ENCODE data around the gene VAX1. TPM values are rescaled to one million over a fixed set of nuclear protein-coding genes. Genes with fewer than 3 reads are reported as not detected.

VAX1 gene
- total RNA-seq, 1 experiment from 2014 or later: not detected

- H3K4me1 ChIP-seq (ENCODE audit: insufficient read depth, low read length): no peaks in the 10 kb centered on the region
- H2AK5ac ChIP-seq (ENCODE audit: insufficient read length, low read length): no peak overlapping the region
- H2BK20ac ChIP-seq (ENCODE audit: low read depth, low read length, poor library complexity, severe bottlenecking): no peak overlapping the region
- H4K20me1 ChIP-seq (ENCODE audit: control insufficient read depth, insufficient read depth, insufficient read length): no peaks in the 10 kb centered on the region
- H3K23ac ChIP-seq (ENCODE audit: insufficient read length, low read depth, low read length): no peak overlapping the region
- no peak overlapping the region for H4K8ac ChIP-seq (replicated peaks; ENCODE audit: insufficient read length, low read depth, low read length)
- TF ChIP-seq CTCF (conservative IDR thresholded peaks at IDR 0.05): no peak
- peak; percentile 42 for DNase-seq
- no peak overlapping the region for H3K9ac ChIP-seq (ENCODE audit: extremely low read depth, insufficient read length, low read length)
- Mint-ChIP-seq H3K36me3 (ENCODE audit: insufficient read depth in 1 of 3, low read depth in 3 of 3) (peaks cover 0 to 2% (median 0%) of the 10 kb centered on the region in 3 experiments; a peak in 1 of 7 replicates), H3K9me3 (peaks cover 2 to 16% of the 10 kb centered on the region in 2 experiments; a peak in 4 of 5 replicates), H3K4me3 (peak overlapping the region in 1 of 2 experiments; percentile 67; a peak in 3 of 5 replicates), H3K27me3 (ENCODE audit: low read depth) (peaks cover 97% of the 10 kb centered on the region), H3K27ac (no peak overlapping the region), H3K4me1 (peaks cover 20 to 29% of the 10 kb centered on the region in 2 experiments)
- no peaks in the 10 kb centered on the region for H3K79me1 ChIP-seq (ENCODE audit: insufficient read depth, low read depth, low read length, poor library complexity, severe bottlenecking)
- no peak overlapping the region for H2BK120ac ChIP-seq (ENCODE audit: low read depth, low read length, poor library complexity, severe bottlenecking)
- no peak overlapping the region for H2BK5ac ChIP-seq (ENCODE audit: insufficient read length, low read length)
- no peak overlapping the region for H3K56ac ChIP-seq (ENCODE audit: insufficient read length, low read depth, low read length)
- H4K91ac ChIP-seq (ENCODE audit: insufficient read length, low read depth, low read length): no peak overlapping the region
- H3K4ac ChIP-seq (ENCODE audit: low read depth, low read length): no peak overlapping the region
- H3K79me2 ChIP-seq (ENCODE audit: insufficient read depth, low read length): no peaks in the 10 kb centered on the region
- no peak overlapping the region for H3K14ac ChIP-seq (ENCODE audit: insufficient read depth, low read length)
- peak overlapping the region; percentile 42 for H3K4me2 ChIP-seq (ENCODE audit: insufficient read depth, insufficient read length, low read length)
- no peak overlapping the region for H4K5ac ChIP-seq (ENCODE audit: insufficient read length, low read depth, low read length)
- WGBS (ENCODE audit: extremely low coverage, insufficient read length, low lambda C conversion rate): no CpG with 5 or more reads among the region's 19 CpGs
- no peak overlapping the region for H2BK12ac ChIP-seq (ENCODE audit: insufficient read length, low read depth, low read length)
- H3K27ac ChIP-seq (ENCODE audit: insufficient read length, low read depth, low read length): no peak overlapping the region
- no peak overlapping the region for H2AFZ ChIP-seq (ENCODE audit: low read length)
- H3K18ac ChIP-seq (ENCODE audit: insufficient read length, low read depth, low read length): no peak overlapping the region
- H2BK15ac ChIP-seq (ENCODE audit: low read depth, low read length): no peak overlapping the region
- peaks cover under 1% of the 10 kb centered on the region for H3K9me3 ChIP-seq (ENCODE audit: control insufficient read depth, low read depth, low read length)
- H3K27me3 ChIP-seq (ENCODE audit: insufficient read depth, low read length): peaks cover 89% of the 10 kb centered on the region
- no peak overlapping the region for H3T11ph ChIP-seq (ENCODE audit: low read length)
- H3K23me2 ChIP-seq (ENCODE audit: insufficient read length, low read depth, low read length, poor library complexity, severe bottlenecking): peaks cover 6% of the 10 kb centered on the region
These were observed 939 bp upstream of the VAX1 start for GRCh38 chr10:117138838-117139580.
